ENCODE results near the gene ABHD3.
A peak's percentile ranks its signal among the peaks of the same experiment; 100 is the strongest.
"Not testable (repeated sequence)": the region's sequence is repeated elsewhere in the genome, so short reads cannot be mapped to it uniquely, and the experiment has no call there.

ABHD3 gene

GRCh38 chr18:21727702-21728101 lies 23.1 kb upstream of the ABHD3 start:
- H3K4me3 ChIP-seq (ENCODE audit: low read depth, low read length) = no peak overlapping the region
- TF ChIP-seq, protein P1, sequence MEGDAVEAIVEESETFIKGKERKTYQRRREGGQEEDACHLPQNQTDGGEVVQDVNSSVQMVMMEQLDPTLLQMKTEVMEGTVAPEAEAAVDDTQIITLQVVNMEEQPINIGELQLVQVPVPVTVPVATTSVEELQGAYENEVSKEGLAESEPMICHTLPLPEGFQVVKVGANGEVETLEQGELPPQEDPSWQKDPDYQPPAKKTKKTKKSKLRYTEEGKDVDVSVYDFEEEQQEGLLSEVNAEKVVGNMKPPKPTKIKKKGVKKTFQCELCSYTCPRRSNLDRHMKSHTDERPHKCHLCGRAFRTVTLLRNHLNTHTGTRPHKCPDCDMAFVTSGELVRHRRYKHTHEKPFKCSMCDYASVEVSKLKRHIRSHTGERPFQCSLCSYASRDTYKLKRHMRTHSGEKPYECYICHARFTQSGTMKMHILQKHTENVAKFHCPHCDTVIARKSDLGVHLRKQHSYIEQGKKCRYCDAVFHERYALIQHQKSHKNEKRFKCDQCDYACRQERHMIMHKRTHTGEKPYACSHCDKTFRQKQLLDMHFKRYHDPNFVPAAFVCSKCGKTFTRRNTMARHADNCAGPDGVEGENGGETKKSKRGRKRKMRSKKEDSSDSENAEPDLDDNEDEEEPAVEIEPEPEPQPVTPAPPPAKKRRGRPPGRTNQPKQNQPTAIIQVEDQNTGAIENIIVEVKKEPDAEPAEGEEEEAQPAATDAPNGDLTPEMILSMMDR (IDR thresholded peaks at IDR 0.05; ENCODE audit: borderline replicate concordance, insufficient read depth, low read depth, low read length) = no peak

- no peak overlapping the region for H3K4me3 ChIP-seq (ENCODE audit: low read depth, low read length)
- TF ChIP-seq, protein P1 (IDR thresholded peaks at IDR 0.05; ENCODE audit: borderline replicate concordance, insufficient read depth, low read depth, low read length) = no peak
These were observed 20.6 kb upstream of the ABHD3 start for GRCh38 chr18:21725201-21725600.

DNA sequence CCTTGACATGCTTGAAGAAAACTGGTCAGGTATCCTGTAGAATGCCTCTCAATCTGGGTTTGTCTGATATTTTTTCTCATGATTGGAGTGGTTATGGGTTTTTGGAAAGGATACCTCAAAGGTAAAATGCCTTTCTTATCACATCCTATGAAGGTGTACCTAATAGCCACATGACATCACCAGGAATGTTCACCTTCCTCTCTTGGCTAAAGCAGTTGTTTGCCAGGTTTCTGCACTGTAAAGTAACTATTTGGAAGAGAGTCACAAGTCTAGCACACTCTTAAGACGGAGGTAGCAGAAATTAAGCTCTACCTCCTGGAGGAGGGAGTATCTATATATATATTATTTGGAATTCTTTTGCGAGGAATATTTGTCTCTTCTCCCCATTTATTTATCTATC lies 18.1 kb upstream of the ABHD3 start:
- TF ChIP-seq, protein P1 (IDR thresholded peaks at IDR 0.05; ENCODE audit: borderline replicate concordance, insufficient read depth, low read depth, low read length) = no peak
- no peak overlapping the region for H3K4me3 ChIP-seq (ENCODE audit: low read depth, low read length)

- H3K4me3 ChIP-seq (ENCODE audit: low read depth, low read length) = no peak overlapping the region
- TF ChIP-seq, protein P1 (IDR thresholded peaks at IDR 0.05; ENCODE audit: borderline replicate concordance, insufficient read depth, low read depth, low read length) = no peak
These were observed 9.9 kb upstream of the ABHD3 start for GRCh38 chr18:21714474-21714873.

DNA sequence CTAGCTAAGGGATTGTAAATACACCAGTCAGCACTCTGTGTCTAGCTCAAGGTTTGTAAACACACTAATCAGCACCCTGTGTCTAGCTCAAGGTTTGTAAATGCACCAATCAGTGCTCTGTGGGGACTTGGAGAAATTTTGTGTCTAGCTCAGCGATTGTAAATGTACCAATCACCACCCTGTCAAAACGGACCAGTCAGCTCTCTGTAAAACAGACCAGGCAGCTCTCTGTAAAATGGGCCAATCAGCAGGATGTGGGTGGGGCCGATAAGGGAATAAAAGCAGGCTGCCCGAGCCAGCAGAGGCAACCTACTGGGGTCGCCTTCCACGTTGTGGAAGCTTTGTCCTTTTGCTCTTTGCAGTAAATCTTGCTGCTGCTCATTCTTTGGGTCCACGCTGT lies 2.6 kb upstream of the ABHD3 start:
- not testable (repeated sequence) for H3K4me3 ChIP-seq (ENCODE audit: low read depth, low read length)

DNA sequence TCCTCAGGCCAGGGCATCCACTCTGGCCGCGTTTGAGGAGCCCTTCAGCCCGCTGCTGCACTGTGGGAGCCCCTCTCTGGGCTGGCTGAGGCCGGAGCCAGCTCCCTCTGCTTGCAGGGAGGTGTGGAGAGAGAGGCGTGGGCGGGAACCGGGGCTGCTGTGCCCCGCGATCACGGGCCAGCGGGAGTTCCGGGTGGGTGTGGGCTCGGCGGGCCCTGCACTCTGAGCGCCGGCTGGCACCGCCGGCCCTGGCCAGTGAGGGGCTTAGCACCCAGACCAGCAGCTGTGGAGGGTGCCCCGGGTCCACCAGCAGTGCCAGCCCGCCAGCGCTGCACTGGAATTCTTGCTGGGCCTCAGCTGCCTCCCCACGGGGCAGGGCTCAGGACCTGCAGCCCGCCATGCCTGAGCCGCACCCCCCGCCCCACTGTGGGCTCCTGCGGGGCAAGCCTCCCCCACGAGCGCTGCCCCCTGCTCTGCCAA lies 1.9 kb upstream of the ABHD3 start:
- H3K4me3 ChIP-seq (ENCODE audit: low read depth, low read length) = no peak overlapping the region
- TF ChIP-seq, protein P1 (IDR thresholded peaks at IDR 0.05; ENCODE audit: borderline replicate concordance, insufficient read depth, low read depth, low read length) = no peak

DNA sequence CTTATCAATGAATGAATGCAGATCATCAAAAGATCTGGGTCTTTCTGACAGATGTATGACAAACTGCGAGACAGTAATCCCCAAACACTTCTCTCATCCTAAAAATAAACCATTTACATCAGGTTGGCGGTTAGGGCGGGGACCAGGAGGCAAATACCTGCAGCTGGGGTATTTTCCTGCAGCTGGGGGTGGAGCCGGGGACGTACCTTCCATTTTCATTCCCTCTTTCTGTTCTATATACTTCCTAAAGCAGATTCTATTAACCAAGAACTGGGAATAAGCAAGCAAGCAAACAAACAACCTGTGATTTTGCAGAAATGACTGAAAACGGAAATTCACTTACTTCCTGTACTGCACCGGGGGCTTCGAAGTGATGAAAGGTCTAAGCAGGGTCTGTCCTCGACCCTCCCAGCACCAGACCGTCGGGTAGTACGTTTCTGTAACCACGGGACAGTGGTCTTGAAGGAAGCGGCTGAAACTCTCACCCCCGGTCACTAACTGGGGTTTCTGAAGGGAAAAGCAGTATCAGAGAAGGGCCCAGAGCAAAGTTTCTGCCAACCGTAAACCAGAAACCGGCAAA lies 1.2 kb downstream of the ABHD3 start:
- H3K4me3 ChIP-seq (ENCODE audit: low read depth, low read length) = peak overlapping the region; percentile 72
- TF ChIP-seq, protein P1 (IDR thresholded peaks at IDR 0.05; ENCODE audit: borderline replicate concordance, insufficient read depth, low read depth, low read length) = no peak
